Sigmoid colon (tissue), 4 donors: ENCODE data around the gene POU5F2.

Experiments used
- CTCF ChIP-seq, 4 experiments: fragments of 450-650 bp in 3 of 4; fragments of 200-600 bp in 1 of 4; IDR thresholded peaks; one replicate each; pipeline ENCODE4 v1.5.1; 2016 to 2019; ENCODE audit warnings: antibody characterized with exemption in 4 of 4, mild to moderate bottlenecking in 3 of 4, moderate library complexity in 2 of 4
- EP300 ChIP-seq, 4 donors: sonication (generic); formaldehyde crosslinking; IDR thresholded peaks; one replicate each; pipeline ENCODE4 v1.6.1; 2017; ENCODE audit warnings: antibody characterized with exemption in 4 of 4
- POLR2A ChIP-seq, 2 donors: fragments of 450-650 bp; IDR thresholded peaks; one replicate each; pipeline ENCODE4 v1.6.1; 2016; ENCODE audit warnings: antibody characterized with exemption in 2 of 2, mild to moderate bottlenecking in 2 of 2, moderate library complexity in 2 of 2
- POLR2AphosphoS5 ChIP-seq, 4 donors: sonication (generic); formaldehyde crosslinking; IDR thresholded peaks; one replicate each; pipeline ENCODE4 v1.6.1; 2017; ENCODE audit warnings: antibody characterized with exemption in 4 of 4

GRCh38 chr5:93704996-93705395 is 36.4 kb downstream of the POU5F2 start:
- TF ChIP-seq POLR2AphosphoS5 (IDR thresholded peaks at IDR 0.05) (no peak), POLR2A (IDR thresholded peaks at IDR 0.05) (no peak), CTCF (IDR thresholded peaks at IDR 0.05) (no peak), EP300 (IDR thresholded peaks at IDR 0.05) (no peak)
